PFSK-1 (cell line): ENCODE data around the gene SVIP.

Experiments used
- FOXP2 ChIP-seq: optimal IDR thresholded peaks from 2 replicates; pipeline ENCODE3; 2011; ENCODE audit warnings: borderline replicate concordance, control low read depth, inconsistent platforms; ENCODE audit not compliant: insufficient read depth; ENCODE audit errors: extremely low read length, extremely low read depth
- POLR2AphosphoS5 ChIP-seq: IDR thresholded peaks from 2 replicates; pipeline ENCODE4 v1.6.1; 2012; ENCODE audit warnings: low read depth, mild to moderate bottlenecking, control low read depth, low read length, moderate library complexity
- SIN3A ChIP-seq: IDR thresholded peaks from 2 replicates; pipeline ENCODE4 v1.6.1; 2012; ENCODE audit warnings: mild to moderate bottlenecking, low read length, moderate library complexity, borderline replicate concordance; ENCODE audit not compliant: insufficient read depth
- TAF1 ChIP-seq: IDR thresholded peaks from 2 replicates; pipeline ENCODE4 v1.6.1; 2012; ENCODE audit warnings: low read length, control low read depth, borderline replicate concordance; ENCODE audit not compliant: insufficient read depth
- TF ChIP-seq, protein P1 (sequence below), 2 experiments: IDR thresholded peaks; 2 replicates each; pipeline versions ENCODE4 v1.6.1 to v1.8.0; 2011 to 2012; ENCODE audit warnings: low read depth in 2 of 2, low read length in 2 of 2, control low read depth in 1 of 2, inconsistent platforms in 1 of 2, mild to moderate bottlenecking in 1 of 2, moderate library complexity in 1 of 2; ENCODE audit not compliant: insufficient read depth in 1 of 2

Gene SVIP

DNA sequence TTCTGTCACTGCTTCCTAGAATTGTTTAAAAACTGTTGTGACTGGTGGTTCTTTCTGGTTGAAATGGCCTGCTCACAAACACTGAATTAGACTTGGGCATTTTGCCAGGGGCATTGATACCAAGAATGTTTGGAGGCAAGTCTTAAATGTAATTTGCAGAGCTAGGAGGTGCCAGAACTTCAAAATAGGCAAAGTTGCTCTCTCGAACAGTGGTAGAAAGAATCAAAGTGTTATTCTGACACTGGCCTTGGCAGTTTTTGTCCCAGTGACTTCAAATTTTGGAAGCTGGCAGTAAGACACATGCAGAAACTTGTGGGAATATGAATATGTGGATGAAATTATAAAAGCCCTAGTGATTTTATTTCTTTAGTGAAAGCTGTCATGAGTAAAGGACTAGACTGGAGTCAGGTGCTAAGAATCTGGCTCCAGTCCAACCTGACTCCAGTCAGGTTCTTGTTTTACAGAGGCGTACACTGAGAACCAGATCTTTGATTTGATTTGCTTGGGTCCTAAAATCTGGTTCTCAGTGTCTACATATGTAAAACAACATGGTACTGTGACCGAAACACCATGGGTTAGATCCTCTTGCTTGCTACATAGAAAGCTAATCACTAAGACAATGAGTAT lies 20.9 kb downstream of the SVIP start:
- TF ChIP-seq, protein P1, sequence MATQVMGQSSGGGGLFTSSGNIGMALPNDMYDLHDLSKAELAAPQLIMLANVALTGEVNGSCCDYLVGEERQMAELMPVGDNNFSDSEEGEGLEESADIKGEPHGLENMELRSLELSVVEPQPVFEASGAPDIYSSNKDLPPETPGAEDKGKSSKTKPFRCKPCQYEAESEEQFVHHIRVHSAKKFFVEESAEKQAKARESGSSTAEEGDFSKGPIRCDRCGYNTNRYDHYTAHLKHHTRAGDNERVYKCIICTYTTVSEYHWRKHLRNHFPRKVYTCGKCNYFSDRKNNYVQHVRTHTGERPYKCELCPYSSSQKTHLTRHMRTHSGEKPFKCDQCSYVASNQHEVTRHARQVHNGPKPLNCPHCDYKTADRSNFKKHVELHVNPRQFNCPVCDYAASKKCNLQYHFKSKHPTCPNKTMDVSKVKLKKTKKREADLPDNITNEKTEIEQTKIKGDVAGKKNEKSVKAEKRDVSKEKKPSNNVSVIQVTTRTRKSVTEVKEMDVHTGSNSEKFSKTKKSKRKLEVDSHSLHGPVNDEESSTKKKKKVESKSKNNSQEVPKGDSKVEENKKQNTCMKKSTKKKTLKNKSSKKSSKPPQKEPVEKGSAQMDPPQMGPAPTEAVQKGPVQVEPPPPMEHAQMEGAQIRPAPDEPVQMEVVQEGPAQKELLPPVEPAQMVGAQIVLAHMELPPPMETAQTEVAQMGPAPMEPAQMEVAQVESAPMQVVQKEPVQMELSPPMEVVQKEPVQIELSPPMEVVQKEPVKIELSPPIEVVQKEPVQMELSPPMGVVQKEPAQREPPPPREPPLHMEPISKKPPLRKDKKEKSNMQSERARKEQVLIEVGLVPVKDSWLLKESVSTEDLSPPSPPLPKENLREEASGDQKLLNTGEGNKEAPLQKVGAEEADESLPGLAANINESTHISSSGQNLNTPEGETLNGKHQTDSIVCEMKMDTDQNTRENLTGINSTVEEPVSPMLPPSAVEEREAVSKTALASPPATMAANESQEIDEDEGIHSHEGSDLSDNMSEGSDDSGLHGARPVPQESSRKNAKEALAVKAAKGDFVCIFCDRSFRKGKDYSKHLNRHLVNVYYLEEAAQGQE (IDR thresholded peaks at IDR 0.05; ENCODE audit: insufficient read depth in 1 of 2, low read depth in 2 of 2, low read length in 2 of 2), result no peak
- no peak for TF ChIP-seq TAF1
- no peak for TF ChIP-seq POLR2AphosphoS5
- no peak for TF ChIP-seq FOXP2
- TF ChIP-seq SIN3A, result no peak

DNA sequence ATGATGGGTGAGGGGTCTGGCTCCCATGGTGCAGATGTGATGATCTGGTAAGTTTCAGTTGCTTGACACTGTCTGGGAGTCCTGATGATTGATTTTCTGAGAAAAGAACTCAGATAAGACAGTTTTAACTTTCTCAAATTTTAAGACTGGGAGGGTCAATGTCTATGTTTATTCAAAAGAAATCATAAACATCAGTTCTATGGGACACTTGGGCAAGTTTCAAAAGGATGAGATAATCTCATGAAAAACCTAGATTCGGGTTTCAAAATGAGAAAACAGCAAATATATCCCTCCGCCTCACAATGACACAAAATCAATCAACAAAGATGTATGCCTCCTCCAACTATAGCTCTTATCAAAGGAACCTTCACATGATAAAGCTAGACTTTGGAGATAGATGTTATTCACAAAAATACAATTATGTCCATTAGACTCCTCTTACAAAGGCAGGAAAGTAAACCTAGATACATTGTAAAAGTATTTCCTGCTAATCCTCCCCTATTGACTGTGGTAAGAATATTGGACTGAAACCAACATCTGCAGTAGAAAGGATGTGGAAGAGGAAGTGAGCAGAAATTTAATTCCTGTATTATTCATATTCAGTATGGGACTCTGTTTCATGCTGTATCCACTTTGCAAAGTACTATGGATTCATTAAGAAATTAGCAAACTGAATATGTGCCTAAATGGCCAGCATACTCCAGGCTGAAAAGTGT lies 21.6 kb downstream of the SVIP start:
- TF ChIP-seq POLR2AphosphoS5 (no peak), TAF1 (no peak), FOXP2 (no peak), SIN3A (no peak)
- TF ChIP-seq, protein P1 (IDR thresholded peaks at IDR 0.05; ENCODE audit: insufficient read depth in 1 of 2, low read depth in 2 of 2, low read length in 2 of 2), result no peak

DNA sequence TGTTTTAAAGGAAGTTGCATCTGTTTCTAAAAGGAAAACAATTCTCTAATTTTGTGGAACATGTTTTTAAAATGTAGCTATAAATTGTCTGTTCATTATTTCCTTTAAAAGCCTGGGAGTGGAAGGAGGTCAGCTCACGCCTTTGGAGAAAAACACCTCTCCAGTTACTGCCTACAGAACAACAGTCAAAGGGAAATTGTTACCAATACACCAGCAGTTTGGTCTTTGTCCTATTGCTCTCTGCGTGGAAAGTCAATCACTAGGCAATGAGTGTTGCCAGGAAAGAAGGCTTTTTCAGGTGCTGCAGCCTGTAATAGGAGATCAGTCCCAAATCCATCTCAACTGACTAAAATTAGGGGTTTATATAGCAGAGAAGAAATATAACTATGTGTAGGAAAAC lies 22.2 kb downstream of the SVIP start:
- no peak for TF ChIP-seq POLR2AphosphoS5
- TF ChIP-seq SIN3A, result no peak
- TF ChIP-seq TAF1, result no peak
- TF ChIP-seq, protein P1 (IDR thresholded peaks at IDR 0.05; ENCODE audit: insufficient read depth in 1 of 2, low read depth in 2 of 2, low read length in 2 of 2), result no peak
- TF ChIP-seq FOXP2, result no peak

DNA sequence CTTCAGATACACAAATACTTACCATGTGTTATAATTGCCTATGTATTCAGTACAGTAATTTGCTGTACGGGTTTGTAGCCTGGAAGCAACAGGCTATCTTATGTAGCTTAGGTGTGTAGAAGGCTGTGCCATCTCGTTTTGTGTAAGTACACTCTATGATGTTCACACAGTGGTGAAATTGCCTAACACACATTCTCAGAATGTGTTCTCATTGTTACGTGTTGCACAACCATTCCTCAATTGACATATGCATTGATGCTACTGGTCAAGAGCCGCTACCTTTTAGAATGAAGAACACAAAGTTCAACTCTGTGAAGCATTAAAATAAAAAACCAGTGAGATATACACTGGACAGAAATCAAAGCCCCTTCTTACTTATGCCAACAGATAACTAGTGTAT lies 26.7 kb downstream of the SVIP start:
- no peak for TF ChIP-seq TAF1
- no peak for TF ChIP-seq FOXP2
- TF ChIP-seq, protein P1 (IDR thresholded peaks at IDR 0.05; ENCODE audit: insufficient read depth in 1 of 2, low read depth in 2 of 2, low read length in 2 of 2), result no peak
- TF ChIP-seq POLR2AphosphoS5, result no peak

DNA sequence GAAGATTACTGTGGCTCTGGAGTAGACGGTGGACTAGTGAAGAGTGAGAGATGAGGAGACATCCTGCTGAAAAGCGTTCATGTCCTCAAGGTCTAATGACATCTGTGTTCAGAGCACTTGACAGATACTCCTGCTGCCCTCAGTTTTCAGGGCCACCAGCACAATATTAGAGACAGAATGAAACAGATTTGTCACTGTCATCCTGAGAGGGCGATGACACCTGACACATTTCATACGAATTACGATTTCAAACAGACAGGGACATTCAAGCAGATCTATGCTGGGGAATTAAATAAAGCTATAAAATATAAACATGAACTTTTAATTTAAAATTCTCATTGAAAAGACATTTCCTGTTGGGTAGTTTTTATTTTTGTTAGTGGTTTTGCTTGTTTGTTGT lies 29.1 kb downstream of the SVIP start:
- no peak for TF ChIP-seq FOXP2
- no peak for TF ChIP-seq POLR2AphosphoS5
- TF ChIP-seq TAF1, result no peak
- TF ChIP-seq, protein P1 (IDR thresholded peaks at IDR 0.05; ENCODE audit: insufficient read depth in 1 of 2, low read depth in 2 of 2, low read length in 2 of 2), result no peak
- TF ChIP-seq SIN3A, result no peak
